Measurements from ENCODE around the gene NUP98.

The NUP98 gene

DNA sequence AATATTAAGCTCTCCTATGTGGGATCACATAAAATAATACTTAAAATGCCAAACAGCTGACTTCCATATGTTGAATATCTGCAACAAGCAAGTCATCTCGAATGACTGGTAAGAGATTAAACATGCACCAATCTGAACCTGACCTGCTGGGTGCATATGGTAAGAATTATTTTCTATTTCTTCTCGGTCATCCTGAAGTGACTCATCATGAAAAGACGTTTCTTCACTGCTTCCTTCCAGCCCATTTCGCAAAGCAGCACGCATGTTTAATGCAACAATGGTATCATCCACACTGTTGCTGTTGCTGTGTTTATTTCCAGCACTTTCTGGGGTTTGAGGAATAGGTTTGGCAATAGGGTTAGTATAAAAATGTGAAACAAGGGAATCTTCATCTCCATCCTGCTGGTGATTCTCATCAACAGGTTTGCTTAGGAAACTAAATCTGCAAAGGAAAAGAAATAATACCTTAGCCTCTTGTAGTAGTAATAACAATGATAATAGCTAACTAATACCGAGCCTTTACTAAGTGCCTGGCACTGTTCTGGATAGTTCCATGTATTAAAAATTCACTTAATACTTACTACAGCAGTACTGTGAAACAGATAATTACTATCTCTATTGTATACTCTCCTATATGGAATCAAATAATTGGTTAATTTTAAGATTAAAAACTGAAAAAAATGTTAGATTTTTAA is 74.2 kb downstream of the NUP98 start:
- DNase-seq (ENCODE audit: low read depth), result no peak
- TF ChIP-seq, protein P1, sequence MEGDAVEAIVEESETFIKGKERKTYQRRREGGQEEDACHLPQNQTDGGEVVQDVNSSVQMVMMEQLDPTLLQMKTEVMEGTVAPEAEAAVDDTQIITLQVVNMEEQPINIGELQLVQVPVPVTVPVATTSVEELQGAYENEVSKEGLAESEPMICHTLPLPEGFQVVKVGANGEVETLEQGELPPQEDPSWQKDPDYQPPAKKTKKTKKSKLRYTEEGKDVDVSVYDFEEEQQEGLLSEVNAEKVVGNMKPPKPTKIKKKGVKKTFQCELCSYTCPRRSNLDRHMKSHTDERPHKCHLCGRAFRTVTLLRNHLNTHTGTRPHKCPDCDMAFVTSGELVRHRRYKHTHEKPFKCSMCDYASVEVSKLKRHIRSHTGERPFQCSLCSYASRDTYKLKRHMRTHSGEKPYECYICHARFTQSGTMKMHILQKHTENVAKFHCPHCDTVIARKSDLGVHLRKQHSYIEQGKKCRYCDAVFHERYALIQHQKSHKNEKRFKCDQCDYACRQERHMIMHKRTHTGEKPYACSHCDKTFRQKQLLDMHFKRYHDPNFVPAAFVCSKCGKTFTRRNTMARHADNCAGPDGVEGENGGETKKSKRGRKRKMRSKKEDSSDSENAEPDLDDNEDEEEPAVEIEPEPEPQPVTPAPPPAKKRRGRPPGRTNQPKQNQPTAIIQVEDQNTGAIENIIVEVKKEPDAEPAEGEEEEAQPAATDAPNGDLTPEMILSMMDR (IDR thresholded peaks at IDR 0.05; ENCODE audit: control insufficient read depth, extremely low read depth, insufficient read depth), result no peak
- H3K4me3 ChIP-seq (ENCODE audit: low read depth, low read length), result no peak overlapping the region

DNA sequence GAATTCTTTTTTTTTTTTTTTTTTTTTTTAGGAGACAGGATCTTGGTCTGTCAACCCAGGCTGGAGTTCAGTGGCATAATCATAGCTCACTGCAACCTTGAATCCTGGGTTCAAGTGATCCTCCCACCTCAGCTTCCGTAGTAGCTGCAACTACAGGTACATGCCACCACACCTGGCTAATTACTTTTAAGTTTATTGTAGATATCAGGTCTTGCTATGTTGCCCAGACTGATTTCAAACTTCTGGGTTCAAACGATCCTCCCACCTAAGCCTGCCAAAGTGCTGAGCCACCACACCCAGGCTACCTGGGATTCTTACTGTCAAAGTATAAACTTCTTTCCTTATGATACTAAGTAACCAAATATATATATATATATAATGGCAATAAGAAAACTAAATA is 75.3 kb downstream of the NUP98 start:
- DNase-seq (ENCODE audit: low read depth), result no peak
- no peak overlapping the region for H3K4me3 ChIP-seq (ENCODE audit: low read depth, low read length)
- TF ChIP-seq, protein P1 (IDR thresholded peaks at IDR 0.05; ENCODE audit: control insufficient read depth, extremely low read depth, insufficient read depth), result no peak

DNA sequence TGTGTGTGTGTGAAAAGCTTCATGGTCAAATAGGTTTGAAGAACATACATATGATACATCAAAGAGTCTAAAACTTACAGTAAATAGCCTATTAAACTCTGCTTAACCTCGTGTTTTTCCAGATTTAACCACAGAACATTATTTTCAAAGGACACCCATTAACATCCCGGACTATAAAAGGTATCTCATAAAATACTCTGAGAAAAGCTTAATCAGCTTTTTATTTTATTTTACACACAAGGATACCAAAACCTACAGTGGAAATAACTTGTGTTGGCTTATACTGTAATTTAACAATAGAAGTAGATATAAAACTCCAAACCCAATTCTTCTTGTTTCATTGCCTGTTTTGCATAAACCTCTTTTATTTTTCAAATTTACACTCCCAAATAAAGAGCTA is 76.4 kb downstream of the NUP98 start:
- DNase-seq (ENCODE audit: low read depth), result no peak
- no peak overlapping the region for H3K4me3 ChIP-seq (ENCODE audit: low read depth, low read length)
- TF ChIP-seq, protein P1 (IDR thresholded peaks at IDR 0.05; ENCODE audit: control insufficient read depth, extremely low read depth, insufficient read depth), result no peak

DNA sequence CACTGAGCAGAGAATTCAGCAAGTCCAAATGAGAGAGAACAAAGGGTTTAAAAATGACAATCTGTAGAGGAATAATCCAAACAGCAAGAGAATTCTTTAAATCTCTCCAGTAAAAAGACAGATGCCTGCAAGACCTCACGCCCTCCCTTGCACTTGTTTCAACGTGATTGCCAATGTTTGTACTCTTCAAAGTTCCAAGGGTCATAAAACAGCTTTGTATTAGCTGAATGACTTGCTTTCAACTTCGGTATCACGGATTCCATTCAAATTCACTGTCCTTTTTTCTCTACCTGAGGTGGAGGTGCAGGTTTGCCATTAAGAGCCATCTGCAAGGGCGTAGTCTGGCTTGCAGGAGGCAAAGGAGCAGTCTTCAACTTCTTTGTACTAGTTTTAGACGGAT is 85.1 kb downstream of the NUP98 start:
- no peak for DNase-seq (ENCODE audit: low read depth)
- no peak overlapping the region for H3K4me3 ChIP-seq (ENCODE audit: low read depth, low read length)
- TF ChIP-seq, protein P1 (IDR thresholded peaks at IDR 0.05; ENCODE audit: control insufficient read depth, extremely low read depth, insufficient read depth), result no peak

DNA sequence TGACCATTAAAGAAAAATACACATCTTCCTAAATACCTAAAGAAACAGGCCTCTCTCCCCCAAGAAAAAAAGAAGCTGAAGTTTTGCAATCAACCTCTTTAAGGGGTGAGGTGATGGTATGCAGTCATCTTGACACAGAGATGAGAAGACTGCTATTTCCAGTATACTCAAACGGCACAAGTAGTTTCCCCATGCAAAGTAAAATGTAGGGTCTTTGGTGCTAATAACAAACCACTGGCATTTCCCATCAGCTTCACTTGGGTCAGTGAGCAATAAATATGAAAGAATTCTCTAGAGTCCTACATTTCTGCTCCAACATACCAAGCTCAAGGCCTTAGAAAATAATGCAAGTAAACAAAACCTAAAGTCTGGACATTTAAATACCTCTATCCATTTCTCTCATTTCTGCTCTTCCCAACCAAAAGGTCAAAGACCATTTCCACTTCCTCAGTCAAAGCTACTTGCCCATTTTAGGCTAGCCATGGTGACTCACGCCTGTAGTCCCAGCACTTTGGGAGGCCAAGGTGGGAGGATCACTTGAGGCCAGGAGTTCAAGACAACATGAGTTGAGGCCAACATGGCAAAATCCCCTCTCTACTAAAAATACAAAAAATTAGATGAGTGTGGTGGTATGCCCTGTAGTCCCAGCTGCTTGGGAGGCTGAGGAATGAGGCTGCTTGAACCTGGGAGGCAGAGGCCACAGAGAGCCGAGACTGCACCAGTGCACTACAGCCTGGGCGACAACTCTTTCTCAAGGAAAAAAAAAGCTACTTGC is 86.7 kb downstream of the NUP98 start:
- DNase-seq (ENCODE audit: low read depth), result no peak
- H3K4me3 ChIP-seq (ENCODE audit: low read depth, low read length), result no peak overlapping the region
- TF ChIP-seq, protein P1 (IDR thresholded peaks at IDR 0.05; ENCODE audit: control insufficient read depth, extremely low read depth, insufficient read depth), result no peak

DNA sequence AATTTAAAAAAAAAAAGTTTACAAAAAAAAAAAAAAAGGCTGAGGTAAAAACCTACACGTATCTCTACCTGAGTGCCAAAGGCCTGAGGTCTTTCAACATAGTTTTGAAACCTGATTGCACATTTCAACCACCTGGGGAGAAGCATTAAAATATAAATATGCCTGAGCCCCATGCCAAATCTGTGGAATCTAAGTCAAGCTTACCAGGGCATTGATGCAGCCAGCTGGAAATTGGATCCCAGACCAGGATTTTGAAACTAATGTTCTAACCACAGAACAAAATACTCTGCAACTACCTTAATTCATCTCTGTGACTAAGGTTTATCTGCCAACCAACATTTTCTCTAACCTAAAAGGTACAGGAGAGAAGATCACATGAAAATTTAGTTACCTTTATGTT is 87.4 kb downstream of the NUP98 start:
- H3K4me3 ChIP-seq (ENCODE audit: low read depth, low read length), result no peak overlapping the region
- TF ChIP-seq, protein P1 (IDR thresholded peaks at IDR 0.05; ENCODE audit: control insufficient read depth, extremely low read depth, insufficient read depth), result no peak
- no peak for DNase-seq (ENCODE audit: low read depth)
